Fibroblast of skin of right quadriceps (primary cell): Measurements from ENCODE around the gene GTF2H2C.
"Not testable (repeated sequence)": the region's sequence is repeated elsewhere in the genome, so short reads cannot be mapped to it uniquely, and the experiment has no call there.

Experiments used
- DNase-seq: peaks from one replicate; pipeline ENCODE4 v3.0.0-alpha.2; 2013

GTF2H2C gene

GRCh38 chr5:69559908-69560330 is at the start of gene GTF2H2C:
Gene GTF2H2C (plus strand): TSS chr5:69560191. CDS start chr5:69565133, 4,942 bp downstream.
- DNase-seq: peak; percentile 73

- DNase-seq: no peak
Observed at GRCh38 chr5:69510694-69511093, 49.3 kb upstream of the GTF2H2C start.

GRCh38 chr5:69512740-69513260 is 47.2 kb upstream of the GTF2H2C start:
- peak; percentile 76 for DNase-seq

- not testable (repeated sequence) for DNase-seq
Observed at GRCh38 chr5:69515570-69515969, 44.4 kb upstream of the GTF2H2C start.

- DNase-seq: no peak
Observed at GRCh38 chr5:69516769-69517168, 43.2 kb upstream of the GTF2H2C start.

GRCh38 chr5:69517763-69518212 is 42.2 kb upstream of the GTF2H2C start:
- no peak for DNase-seq

GRCh38 chr5:69519285-69519684 is 40.7 kb upstream of the GTF2H2C start:
- DNase-seq: no peak

GRCh38 chr5:69522035-69522434 is 38.0 kb upstream of the GTF2H2C start:
- no peak for DNase-seq

- no peak for DNase-seq
Observed at GRCh38 chr5:69525490-69525889, 34.5 kb upstream of the GTF2H2C start.

- DNase-seq: no peak
Observed at GRCh38 chr5:69526660-69527059, 33.3 kb upstream of the GTF2H2C start.

GRCh38 chr5:69527128-69527770 is 32.7 kb upstream of the GTF2H2C start:
- DNase-seq: no peak

GRCh38 chr5:69528035-69528434 is 32.0 kb upstream of the GTF2H2C start:
- no peak for DNase-seq

- DNase-seq: no peak
Observed at GRCh38 chr5:69528609-69529008, 31.4 kb upstream of the GTF2H2C start.

GRCh38 chr5:69530561-69531405 is 29.2 kb upstream of the GTF2H2C start:
- DNase-seq: no peak

- DNase-seq: no peak
Observed at GRCh38 chr5:69531406-69531801, 28.6 kb upstream of the GTF2H2C start.

GRCh38 chr5:69537911-69538310 is 22.1 kb upstream of the GTF2H2C start:
- not testable (repeated sequence) for DNase-seq

- DNase-seq: not testable (repeated sequence)
Observed at GRCh38 chr5:69538735-69539134, 21.3 kb upstream of the GTF2H2C start.

GRCh38 chr5:69541347-69541746 is 18.6 kb upstream of the GTF2H2C start:
- not testable (repeated sequence) for DNase-seq

- not testable (repeated sequence) for DNase-seq
Observed at GRCh38 chr5:69542838-69543618, 17.0 kb upstream of the GTF2H2C start.

GRCh38 chr5:69544602-69545001 is 15.4 kb upstream of the GTF2H2C start:
- DNase-seq: not testable (repeated sequence)

GRCh38 chr5:69560587-69561431 is 818 bp downstream of the GTF2H2C start:
- not testable (repeated sequence) for DNase-seq

GRCh38 chr5:69566172-69566571 is 6.2 kb downstream of the GTF2H2C start:
- DNase-seq: not testable (repeated sequence)
